ENCODE measurements around the gene DOCK10. TPM values are rescaled to one million over a fixed set of nuclear protein-coding genes. Genes with fewer than 3 reads are reported as not detected.
"Not testable (repeated sequence)": the region's sequence is repeated elsewhere in the genome, so short reads cannot be mapped to it uniquely, and the experiment has no call there.

The DOCK10 gene
- total RNA-seq, 1 donor from 2014 or later: 14.3 TPM

- Mint-ChIP-seq H3K36me3 (ENCODE audit: low read depth) (no peaks in the 10 kb centered on the region), H3K27me3 (ENCODE audit: low read depth) (no peaks in the 10 kb centered on the region), H3K4me3 (ENCODE audit: unreplicated experiment) (no peak overlapping the region), H3K27ac (ENCODE audit: unreplicated experiment) (no peak overlapping the region), H3K9me3 (ENCODE audit: low read depth) (no peaks in the 10 kb centered on the region), H3K4me1 (ENCODE audit: low read depth) (peaks cover 57% of the 10 kb centered on the region)
- DNase-seq (ENCODE audit: low spot score): no peak
- no peak for TF ChIP-seq CTCF (IDR thresholded peaks at IDR 0.05)
These were observed 97.3 kb downstream of the DOCK10 start for GRCh38 chr2:224944707-224945547.

DNA sequence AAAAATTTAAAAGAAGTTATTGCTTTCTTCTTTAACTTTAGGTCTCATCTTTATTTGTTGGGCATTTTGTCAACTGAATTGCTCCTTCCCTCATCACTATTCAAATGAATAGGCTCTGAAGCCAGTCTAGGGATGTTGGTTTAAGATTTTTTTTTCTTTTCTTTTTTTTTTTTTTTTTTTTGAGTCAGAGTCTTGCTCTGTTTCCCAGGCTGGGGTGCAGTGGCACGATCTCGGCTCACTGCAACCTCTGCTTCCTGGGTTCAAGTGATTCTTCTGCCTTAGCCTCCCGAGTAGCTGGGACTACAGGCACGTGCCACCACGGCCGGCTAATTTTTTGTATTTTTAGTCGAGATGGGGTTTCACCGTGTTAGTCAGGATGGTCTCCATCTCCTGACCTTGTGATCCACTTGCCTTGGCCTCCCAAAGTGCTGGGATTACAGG is 98.6 kb downstream of the DOCK10 start:
- H3K36me3 Mint-ChIP-seq (ENCODE audit: low read depth); H3K27ac Mint-ChIP-seq (ENCODE audit: unreplicated experiment); H3K27me3 Mint-ChIP-seq (ENCODE audit: low read depth); H3K9me3 Mint-ChIP-seq (ENCODE audit: low read depth); DNase-seq (ENCODE audit: low spot score); H3K4me3 Mint-ChIP-seq (ENCODE audit: unreplicated experiment): not testable (repeated sequence)
- H3K4me1 Mint-ChIP-seq (ENCODE audit: low read depth): peaks cover 62% of the 10 kb centered on the region

DNA sequence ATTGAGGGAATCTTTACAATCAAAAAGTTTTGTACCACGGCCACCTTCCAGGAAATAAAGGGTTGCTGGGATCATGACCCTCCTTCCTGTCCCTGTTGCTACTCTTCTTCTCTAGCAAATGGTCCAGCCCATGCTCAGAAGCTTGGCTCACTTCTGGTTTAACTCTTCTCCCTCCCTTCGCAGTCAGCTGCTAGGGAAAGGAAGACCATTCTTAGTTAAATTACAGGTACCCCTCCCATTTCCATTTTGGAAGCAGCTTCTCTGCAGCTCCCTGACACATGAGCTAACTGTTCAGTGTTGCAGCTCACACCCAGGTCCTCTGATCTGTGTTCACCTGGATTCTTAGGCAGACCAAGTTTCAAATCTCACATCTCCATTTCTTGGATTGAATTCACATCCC is 100.3 kb downstream of the DOCK10 start:
- no peak for DNase-seq (ENCODE audit: low spot score)
- H3K4me1 Mint-ChIP-seq (ENCODE audit: low read depth): peaks cover 63% of the 10 kb centered on the region
- H3K27me3 Mint-ChIP-seq (ENCODE audit: low read depth): no peaks in the 10 kb centered on the region
- no peak overlapping the region for H3K4me3 Mint-ChIP-seq (ENCODE audit: unreplicated experiment)
- H3K9me3 Mint-ChIP-seq (ENCODE audit: low read depth): no peaks in the 10 kb centered on the region
- no peak for TF ChIP-seq CTCF (IDR thresholded peaks at IDR 0.05)
- no peaks in the 10 kb centered on the region for H3K36me3 Mint-ChIP-seq (ENCODE audit: low read depth)
- H3K27ac Mint-ChIP-seq (ENCODE audit: unreplicated experiment): no peak overlapping the region

GRCh38 chr2:224940618-224941017 is 101.7 kb downstream of the DOCK10 start:
- DNase-seq (ENCODE audit: low spot score): no peak
- H3K4me1 Mint-ChIP-seq (ENCODE audit: low read depth): peaks cover 57% of the 10 kb centered on the region
- H3K9me3 Mint-ChIP-seq (ENCODE audit: low read depth): no peaks in the 10 kb centered on the region
- no peaks in the 10 kb centered on the region for H3K27me3 Mint-ChIP-seq (ENCODE audit: low read depth)
- no peak for TF ChIP-seq CTCF (IDR thresholded peaks at IDR 0.05)
- H3K27ac Mint-ChIP-seq (ENCODE audit: unreplicated experiment): no peak overlapping the region
- no peaks in the 10 kb centered on the region for H3K36me3 Mint-ChIP-seq (ENCODE audit: low read depth)
- no peak overlapping the region for H3K4me3 Mint-ChIP-seq (ENCODE audit: unreplicated experiment)

DNA sequence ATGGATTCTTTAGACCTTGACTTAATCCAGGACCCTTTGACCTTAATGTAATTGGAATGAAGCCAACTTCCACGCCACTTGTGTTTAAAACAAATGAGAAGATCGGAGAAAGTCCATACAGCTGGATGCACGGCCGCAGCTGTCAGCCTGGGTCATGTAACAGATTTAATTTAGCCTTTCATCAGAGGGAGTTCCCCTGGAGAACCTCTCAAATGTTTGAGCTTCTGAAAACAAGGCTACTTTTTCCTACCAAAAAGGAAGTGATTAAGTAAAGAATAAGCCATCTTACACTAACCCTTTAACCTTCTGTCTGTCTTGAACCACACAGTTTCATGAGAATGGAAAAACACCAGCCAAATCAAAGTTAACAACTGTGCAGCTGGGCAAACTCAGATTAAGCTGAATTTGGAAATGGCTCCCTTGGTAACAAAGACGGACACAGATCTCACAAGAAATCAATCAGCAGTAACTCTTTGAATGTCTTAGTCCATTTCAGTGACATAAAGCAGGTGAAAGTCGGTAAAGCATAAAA is 103.6 kb downstream of the DOCK10 start:
- TF ChIP-seq CTCF (IDR thresholded peaks at IDR 0.05): no peak
- Mint-ChIP-seq H3K9me3 (ENCODE audit: low read depth) (no peaks in the 10 kb centered on the region), H3K4me1 (ENCODE audit: low read depth) (peaks cover 61% of the 10 kb centered on the region), H3K27me3 (ENCODE audit: low read depth) (no peaks in the 10 kb centered on the region), H3K4me3 (ENCODE audit: unreplicated experiment) (peak overlapping the region; percentile 42), H3K36me3 (ENCODE audit: low read depth) (no peaks in the 10 kb centered on the region), H3K27ac (ENCODE audit: unreplicated experiment) (peak overlapping the region; percentile 76)
- no peak for DNase-seq (ENCODE audit: low spot score)
